Amygdala (tissue), 56 donors: ENCODE measurements around the gene VWA8.
"Not testable (repeated sequence)": the region's sequence is repeated elsewhere in the genome, so short reads cannot be mapped to it uniquely, and the experiment has no call there.

Source experiments
- DNase-seq, 56 donors: peaks; one replicate each; lab custom pipeline; 2025; lab: John Stamatoyannopoulos, UW

VWA8 gene

DNA sequence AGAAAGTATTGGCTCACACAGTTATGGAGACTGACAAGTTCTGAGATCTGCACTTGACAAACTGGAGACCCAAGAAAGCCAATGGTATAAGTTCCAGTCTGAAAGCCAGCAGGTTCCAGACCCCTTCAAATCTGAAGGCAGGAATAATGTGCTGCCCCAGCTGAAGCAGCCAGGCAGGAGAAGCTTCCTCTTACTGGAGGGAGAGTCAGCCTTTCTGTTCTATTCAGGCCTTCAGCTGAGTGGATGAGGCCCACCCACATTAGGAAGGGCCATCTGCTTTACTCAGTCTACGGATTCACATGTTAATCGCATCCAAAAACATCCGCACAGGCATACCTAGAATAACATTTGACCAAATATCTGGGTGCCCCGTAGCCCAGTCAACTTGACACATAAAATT lies 8.2 kb upstream of the VWA8 start:
- DNase-seq, result no peak

DNA sequence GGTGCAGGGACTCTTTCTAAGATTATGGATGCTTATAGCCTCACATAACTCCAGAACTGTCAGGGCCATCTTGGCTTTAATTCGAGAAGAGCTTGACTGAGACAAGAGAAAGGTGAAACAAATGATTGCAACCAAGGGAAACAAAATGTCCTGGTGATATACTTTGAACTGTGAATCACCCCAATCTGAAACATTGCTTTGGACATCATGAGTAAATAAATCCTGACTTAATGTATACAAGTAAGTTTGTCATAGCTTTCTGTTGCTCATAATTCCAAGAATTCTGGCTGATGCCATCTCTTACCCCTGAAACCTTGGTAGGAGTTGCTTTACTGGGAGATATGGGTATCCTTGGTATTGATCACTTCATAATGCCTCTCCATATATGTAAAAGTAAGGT lies 5.8 kb upstream of the VWA8 start:
- no peak for DNase-seq

DNA sequence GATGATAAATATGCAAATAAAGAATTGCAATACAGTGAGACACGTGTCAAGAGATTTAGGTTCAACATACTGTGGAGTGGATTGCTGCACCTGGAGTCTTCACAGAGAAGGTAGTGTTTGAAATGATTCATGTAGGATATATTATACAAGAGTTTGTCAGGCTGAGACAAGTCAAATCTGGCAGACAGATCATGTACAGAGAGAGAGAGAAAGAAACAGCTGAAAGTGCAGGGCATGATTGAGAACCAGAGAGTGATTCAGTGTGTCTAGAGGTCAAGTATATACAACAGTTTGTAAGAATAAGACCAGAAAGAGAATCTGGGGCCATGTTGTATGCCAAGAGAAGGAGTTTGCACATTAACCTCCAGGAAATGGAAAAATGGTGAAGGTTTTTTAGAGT lies 2.1 kb upstream of the VWA8 start:
- DNase-seq, result no peak

DNA sequence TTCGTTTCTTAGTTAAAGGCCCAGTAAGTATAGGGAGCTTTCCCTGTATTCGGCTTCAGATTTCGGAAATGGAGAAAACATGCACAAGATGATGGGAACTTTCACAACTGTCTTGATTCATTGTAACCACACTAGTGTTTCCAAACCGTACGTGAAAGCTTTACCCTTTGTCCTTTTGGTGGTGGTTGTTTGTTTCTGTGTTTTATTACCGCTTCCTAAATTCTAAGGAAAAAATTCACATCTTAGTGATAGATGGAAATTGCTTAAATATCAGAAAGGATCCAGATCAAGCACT lies 504 bp upstream of the VWA8 start:
- no peak for DNase-seq

DNA sequence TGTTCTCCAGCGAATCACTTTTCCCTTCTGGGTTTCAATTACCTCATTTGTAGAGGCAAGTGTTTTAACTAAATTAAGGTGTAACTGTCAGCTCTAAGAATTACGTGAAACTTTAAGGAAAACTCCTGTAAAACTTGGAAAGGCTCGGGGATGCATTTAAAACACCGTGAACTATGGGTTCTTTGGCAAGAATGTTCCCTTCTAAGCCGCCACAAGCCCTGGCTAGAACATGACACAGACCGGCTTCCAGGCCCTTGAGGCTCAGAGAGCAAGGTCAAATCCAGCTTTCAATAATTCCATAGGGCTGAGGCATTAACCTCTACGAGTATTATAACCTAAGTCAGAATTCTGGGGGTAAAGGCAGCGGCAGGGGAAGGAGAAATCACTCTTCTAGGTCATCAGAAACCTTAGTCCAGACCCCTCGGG lies 685 bp downstream of the VWA8 start:
- DNase-seq, result no peak

DNA sequence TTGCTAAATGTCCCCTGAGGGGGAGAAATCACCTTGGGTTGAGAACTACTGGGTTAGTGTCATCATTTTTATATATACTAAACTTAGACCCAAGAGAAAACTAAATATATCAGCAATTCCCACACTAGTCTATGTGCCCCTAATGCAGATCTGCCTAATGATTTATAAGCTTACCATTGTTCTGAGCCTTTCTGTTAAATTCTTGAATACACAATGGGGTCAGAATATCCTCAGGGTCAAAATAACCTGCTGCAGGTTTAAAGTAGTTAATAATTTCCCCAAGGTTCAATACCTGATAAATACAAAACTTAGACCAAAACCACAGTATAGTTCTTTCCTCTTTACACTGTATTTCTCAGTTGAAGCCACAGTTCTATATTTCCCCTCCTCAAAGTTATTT lies 4.6 kb downstream of the VWA8 start:
- no peak for DNase-seq

DNA sequence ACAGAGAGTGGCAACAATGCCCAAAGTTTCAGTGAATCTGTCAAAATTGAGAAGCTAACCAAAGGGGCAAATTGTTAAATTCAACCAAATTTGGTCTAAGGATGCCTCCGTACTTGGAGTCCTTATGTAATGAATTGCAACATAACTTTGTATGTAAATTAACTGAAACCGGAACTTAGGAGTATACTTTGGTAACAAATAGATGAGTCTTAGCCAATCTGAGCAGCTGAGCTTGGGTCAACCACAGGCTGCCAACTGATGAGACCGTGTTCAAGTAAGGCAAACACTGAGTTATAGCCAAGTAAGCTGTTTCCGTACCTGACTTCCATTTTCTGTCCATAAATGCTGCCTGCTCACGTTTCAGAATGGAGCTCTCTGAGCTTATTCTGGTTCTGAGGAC lies 5.3 kb downstream of the VWA8 start:
- no peak for DNase-seq

DNA sequence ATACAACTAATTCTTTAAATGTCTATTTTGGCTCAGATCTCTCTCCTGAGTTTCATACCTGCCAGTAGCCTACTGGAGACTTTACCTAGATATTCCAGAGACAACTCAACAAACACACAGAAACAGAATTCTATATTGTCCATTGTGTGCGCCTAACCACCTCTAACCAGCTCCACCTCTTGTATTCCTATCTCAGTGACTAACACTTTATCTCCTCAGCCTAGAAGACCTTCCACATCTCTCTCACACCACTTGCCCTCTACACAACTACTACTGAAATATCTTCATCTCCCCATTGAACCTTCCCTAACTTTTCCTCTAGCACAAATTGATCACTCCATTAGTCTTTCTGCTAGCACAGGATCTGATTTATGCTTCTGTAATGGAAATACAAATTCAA lies 6.7 kb downstream of the VWA8 start:
- DNase-seq, result no peak

DNA sequence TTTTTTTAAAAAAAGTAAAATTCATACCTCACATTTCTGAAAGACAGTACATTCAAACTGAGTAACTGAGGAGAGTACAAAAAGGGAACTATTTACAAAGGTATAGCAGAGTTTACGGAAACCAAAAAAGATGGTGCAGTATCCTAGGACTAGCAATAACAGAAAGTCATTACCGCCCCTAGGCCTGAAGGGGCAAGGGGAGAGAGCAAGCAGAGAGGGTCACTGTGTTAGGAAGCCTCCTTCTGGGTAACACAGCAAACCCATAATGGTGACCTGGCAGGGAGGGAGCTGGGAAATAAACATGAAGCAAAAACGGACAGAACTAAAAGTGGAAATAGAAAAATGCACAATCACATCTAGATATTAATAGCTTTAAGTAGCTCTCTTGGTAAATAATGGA lies 8.2 kb downstream of the VWA8 start:
- DNase-seq, result no peak

DNA sequence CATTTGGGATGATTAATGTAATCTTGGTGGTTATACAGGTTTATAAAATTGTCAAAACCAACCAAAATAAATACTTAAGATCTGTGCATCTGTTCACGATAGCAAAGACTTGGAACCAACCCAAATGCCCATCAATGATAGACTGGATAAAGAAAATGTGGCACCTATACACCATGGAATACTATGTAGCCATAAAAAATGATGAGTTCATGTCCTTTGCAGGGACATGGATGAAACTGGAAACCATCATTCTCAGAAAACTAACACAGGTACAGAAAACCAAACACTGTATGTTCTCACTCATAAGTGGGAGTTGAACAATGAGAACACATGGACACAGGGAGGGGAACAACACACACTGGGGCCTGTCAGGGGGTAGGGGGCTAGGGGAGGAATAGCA lies 11.8 kb downstream of the VWA8 start:
- not testable (repeated sequence) for DNase-seq

DNA sequence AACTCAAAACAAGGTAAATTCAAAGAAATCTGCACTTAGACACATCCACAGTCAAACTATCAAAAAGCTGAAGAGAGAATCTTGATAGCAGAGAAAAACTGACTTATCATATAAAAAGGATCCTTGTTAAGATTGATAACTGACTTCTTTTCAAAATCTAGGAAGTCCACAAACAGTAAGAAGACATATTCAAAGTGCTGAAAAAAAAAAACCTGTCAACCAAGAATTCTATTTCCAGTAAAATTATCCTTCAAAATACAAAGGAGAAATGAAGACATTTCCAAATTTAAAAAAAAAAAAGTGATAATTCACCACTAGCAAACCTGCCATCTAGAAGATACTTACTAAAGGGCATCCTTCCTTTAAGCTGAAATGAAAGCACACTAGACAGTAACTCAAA lies 15.0 kb downstream of the VWA8 start:
- DNase-seq, result no peak

DNA sequence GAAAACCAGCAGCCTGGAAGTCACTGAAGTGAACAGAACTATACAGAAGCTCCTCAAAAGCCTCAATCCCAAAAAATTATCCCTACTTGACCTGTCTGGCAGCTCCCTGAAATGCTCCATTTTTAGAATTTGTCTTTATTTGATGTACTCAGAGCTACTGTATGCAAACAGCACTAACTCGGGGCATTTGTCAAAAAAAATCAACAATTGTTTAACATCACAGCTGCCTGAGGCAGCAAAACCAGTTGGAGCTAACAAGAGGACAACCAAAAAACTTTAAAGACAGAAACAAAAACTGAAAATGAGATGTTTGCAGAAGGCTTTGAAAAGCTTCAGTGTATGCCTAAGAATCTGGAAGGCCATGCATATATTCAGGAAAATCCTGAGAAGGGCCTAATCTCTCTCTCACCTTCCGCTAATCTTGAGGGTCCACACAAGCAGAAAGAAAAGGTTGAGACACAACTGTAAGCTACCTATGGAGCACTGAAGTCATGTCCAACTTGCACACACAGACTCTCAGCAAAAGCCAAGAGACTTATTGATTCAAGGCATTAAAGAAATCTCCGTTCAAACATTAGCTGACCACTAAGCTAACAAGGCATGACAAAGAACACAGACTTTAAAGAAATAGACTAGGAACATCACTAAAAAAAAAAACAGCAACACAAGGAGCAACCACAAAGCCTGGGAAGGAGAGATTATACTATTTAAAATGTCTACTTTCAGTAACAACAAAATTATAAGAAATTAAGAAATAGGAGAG lies 16.1 kb downstream of the VWA8 start:
- DNase-seq, result no peak

DNA sequence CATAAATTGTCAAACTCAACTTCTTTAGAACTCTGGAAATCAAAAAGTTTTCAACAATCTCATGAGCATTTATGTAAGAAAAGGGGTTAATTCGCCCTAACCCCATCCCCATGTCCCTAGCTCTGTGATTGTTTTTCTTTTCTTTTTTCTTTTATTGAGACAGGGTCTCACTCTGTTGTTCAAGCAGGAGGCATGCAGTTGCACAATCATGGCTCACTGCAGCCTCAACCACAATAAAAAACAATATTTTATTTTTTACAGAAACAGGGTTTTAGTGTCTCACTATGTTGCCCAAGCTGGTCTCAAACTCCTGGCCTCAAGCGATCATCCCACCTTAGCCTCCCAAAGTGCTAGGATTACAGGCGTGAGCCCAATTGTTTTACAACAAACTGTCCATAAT lies 16.7 kb downstream of the VWA8 start:
- DNase-seq, result no peak

DNA sequence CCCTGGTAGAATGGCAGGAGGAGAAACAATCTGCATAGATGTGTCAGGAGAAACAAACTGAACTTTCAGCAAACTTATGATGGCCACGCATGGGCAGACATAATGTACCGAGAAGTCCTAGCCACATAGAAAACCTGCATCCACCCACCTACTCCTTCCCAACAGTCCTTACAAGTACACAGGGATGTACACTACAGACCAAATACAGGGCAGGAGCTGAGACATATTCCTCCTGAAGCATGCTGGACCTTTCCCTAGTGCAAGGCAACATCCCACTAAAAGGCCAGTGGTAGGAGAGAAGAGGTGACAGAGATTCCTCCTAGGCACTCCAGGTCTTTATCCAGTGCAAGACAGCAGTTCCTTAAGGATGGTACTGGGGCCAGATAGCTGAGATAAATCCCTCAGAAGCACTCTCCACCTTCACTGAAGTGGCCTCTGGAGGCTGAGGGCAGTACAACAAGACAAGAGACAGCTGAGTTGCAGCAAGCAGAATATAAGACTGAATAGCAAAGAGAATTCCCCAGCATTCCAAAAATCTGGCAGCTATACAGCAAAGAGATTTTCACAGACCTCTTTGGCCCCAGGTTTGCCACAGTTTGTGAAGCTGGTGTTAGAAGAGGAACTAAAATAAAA lies 18.3 kb downstream of the VWA8 start:
- DNase-seq, result no peak

DNA sequence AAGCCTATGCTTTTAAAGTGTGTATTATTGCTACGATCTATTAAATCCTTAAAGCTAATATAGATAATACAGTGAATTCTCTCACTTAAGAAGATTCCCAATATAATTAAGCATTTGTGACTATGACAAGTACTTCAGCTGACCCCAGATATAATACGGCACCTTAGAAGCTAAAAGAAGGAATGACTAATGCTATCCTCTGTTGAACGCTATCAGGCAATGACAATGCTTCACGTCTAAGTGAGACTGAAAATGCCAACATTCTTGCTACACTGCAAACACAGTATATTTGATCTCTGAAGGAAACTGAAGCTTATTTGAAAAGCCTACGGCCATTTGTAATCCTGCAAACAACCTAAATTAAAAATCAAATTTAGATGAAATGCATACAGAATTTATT lies 19.7 kb downstream of the VWA8 start:
- DNase-seq, result no peak

DNA sequence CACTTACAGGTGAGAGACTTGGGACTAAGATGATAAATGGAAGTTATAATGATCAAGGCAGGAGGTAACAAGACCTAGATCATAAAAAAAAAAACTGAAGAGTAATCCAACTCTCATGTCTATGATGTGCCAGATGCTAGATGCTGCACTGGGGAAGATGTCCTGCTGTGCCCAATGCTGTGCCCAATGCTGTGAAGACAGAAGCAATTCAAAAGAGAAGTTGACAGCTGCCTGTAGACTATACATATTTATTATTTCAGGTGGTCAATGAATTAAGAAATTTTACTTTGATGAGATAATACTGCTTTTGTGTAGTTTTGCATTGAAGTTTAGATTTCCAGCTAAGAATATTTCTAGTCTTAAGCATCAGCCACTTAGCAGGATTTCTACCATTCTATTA lies 21.5 kb downstream of the VWA8 start:
- DNase-seq, result no peak

DNA sequence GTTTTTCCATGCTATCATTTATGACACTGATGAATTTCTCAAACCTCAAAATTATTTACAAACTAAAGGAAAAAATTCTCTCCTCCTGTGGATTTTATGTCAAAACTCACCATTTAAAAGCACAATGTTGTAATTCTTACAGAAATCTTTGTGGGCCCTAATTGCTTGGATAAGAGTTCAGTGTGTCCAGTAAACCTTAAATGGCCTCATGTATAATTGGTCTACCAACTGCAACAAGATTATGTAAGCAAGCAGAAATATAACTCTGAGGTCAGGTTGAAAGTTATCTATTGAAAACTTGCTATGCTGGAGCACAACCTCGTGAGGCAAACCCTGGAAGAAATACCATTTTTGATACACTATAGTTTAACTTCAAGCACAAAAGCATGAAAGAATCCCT lies 22.0 kb downstream of the VWA8 start:
- no peak for DNase-seq

DNA sequence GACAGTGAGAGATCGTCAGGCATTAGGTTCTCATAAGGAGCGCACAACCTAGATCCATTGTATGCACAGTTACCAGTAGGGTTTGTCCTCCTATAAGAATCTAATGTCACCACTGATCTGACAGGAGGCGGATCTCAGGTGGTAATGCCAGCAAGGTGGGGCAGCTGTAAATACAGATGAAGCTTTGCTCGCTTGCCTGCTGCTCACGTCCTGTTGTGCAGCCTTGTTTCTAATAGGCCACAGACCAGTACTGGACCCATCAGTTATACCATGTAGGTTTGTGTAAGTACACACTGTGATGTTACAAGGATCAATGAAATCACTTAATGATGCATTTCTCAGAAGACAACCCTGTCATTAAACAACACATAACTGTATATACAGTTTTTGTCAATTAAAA lies 23.5 kb downstream of the VWA8 start:
- no peak for DNase-seq

DNA sequence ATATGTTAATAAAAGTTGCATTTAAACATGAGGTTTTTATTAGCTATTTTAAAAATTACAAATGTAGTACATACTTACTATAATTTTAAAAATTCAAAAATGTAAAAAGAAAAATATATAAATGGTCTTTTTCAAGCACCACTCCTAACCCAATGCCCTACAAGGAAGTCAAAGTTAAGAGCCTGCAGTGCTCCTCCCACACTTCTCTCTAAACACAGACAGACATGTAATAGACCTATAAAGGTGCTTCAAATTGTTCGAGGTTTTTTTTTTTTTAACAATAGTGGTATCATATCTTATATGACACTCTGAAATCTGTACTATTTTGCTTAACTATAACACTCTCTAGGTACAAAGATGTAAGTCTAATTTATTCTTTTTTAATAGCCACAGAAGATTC lies 25.4 kb downstream of the VWA8 start:
- no peak for DNase-seq

DNA sequence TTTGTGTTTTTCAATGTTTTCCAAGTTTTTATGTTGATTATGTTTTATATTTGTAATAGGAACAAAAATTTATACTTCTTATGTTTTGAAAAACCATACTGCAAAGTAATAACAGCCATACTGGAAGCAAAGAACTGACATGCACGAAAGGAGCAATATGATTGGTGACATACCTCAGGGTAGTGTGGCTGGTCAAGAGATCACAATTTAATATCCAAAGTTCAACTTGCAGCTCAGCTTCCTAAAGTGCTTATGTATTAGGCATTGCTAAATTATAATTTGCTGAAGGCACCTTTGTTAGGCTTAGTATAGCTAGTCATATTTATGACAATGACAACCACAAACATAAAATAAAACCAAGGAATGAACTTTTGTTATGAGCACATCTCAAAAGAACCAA lies 25.9 kb downstream of the VWA8 start:
- DNase-seq, result no peak

DNA sequence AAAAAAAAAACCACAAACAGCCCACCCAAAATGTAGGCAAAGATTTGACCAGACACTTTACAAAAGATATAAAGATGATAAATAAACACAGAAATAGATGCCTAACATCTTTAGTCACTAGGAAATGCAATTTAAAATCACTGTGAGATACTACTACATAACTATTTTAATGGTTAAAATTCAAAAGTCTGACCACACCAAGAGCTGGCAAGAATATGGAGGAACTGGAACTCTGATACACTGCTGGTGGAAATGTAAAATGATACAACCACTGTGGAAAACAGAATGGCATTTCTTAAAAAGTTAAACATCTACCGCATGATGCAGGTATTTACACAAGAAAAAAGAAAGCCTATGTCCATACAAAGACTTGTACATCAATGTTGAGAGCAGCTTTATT lies 26.8 kb downstream of the VWA8 start:
- no peak for DNase-seq

DNA sequence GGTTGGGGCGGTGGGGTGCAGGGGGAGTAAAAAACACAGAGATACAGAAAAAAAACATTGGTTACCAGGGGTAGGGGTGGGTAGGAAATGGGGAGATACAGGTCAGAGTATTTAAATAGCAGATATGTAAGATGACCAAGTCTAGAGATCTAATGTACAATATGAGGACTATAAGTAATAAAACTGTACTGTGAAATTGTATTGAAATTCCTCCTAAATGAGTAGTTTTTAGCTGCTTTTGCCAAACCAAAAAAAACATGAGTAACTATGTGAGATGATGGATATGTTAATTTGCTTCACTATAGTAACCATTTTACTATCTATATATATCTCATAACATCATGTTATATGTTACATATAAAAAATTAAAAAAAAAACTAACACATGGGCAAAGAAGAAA lies 29.6 kb downstream of the VWA8 start:
- no peak for DNase-seq

DNA sequence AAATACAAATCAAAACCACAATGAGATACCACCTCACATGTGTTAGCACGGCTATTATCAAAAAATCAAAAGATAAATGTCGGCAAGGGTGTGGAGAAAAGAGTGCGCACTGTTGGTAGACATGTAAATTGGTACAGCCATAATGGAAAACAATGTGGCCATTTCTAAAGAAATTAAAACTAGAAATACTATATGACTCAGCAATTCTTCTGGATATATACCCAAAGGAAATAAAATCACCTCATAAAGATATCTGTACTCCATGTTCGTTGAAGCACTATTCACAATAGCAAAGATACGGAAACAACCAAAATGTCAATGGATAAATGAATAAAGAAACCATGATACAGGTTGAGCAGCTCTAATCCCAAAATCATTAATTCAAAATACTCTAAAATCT lies 30.8 kb downstream of the VWA8 start:
- no peak for DNase-seq
